ENCODE measurements around the gene BID.

BID gene

DNA sequence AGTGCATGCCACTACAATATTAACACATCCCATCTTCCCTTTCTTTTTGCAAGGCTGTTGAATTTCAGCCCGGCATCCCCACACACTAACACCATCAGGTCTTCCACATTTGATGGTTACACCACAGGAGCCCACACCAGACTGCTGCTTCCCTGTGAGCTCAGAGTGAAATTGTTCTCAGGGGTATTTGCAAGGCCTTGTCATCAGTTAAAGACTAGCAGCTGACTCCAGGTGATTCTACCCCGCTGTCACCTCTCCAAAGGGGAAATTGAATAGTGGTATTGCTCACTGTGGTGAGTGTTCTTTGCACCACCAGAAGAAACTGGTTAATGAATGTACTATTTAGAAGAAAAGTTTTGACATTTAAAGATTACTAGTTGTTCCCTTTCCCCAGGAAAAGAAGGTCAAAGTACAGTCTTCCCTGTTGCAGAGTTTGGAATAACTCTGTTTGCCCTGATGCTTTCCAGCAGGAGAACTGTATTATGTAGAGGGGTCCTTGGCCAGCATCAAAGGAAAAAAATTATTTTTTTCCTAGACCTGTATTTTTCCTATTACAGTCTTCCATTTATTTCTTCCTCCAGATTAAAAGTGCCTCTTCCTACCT lies 41.9 kb downstream of the BID start:
- no peak for DNase-seq

DNA sequence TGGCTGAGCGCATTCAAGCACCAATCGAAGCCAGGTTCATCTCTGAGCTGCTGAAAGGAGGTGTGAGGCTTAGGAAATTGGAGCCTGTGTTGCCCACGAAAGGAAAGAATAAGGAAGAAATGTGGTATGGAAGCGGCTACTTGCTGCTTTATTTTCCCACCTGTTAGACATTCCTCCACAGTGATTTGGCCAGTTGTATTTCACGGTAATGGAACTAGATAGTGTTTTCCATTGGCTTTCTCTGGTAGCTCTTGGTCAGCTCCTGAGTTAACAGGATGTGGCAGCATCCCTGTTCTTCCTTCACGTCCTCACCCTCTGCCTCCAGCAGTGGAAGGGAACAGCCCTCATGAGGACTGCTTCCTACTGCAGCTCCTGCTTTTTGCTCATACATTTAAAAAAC lies 44.7 kb downstream of the BID start:
- DNase-seq, result no peak

- DNase-seq, result no peak
Measured at GRCh38 chr22:17728786-17729185, 45.5 kb downstream of the BID start.

GRCh38 chr22:17726928-17727897 lies 47.1 kb downstream of the BID start:
- no peak for DNase-seq

DNA sequence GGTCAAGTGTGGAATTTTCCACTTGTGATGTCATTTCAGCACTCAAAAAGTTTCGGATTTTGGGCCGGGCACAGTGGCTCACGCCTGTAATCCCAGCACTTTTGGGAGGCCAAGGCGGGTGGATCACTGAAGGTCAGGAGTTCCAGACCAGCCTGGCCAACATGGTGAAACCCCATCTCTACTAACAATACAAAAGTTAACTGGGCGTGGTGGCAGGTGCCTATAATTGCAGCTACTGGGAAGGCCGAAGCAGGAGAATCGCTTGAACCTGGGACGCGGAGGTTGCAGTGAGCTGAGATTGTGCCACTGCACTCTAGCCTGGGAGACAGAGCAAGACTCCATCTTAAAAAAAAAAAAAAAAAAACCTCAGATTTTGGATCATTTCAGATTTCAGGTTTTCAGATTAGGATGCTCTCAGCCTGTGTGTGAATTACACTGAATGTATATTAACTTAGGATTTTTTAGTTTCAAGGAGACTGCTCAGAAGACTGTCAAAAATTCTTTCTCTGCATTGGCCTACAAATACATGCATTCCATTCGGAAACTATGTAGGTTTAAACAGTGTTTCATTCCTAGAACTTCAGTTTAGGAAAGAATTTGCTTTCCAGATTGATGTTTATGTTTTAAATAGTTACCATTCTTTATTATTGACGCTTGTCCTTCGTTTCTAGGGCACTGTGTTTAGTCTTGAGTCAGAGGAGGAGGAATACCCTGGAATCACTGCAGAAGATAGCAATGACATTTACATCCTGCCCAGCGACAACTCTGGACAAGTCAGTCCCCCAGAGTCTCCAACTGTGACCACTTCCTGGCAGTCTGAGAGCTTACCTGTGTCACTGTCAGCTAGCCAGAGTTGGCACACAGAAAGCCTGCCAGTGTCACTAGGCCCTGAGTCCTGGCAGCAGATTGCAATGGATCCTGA lies 48.0 kb downstream of the BID start:
- no peak for DNase-seq

GRCh38 chr22:17725500-17725796 lies 48.8 kb downstream of the BID start:
- no peak for DNase-seq

- no peak for DNase-seq
Measured at GRCh38 chr22:17724678-17725499, 49.4 kb downstream of the BID start.

GRCh38 chr22:17724241-17724640 lies 50.0 kb downstream of the BID start:
- no peak for DNase-seq

DNA sequence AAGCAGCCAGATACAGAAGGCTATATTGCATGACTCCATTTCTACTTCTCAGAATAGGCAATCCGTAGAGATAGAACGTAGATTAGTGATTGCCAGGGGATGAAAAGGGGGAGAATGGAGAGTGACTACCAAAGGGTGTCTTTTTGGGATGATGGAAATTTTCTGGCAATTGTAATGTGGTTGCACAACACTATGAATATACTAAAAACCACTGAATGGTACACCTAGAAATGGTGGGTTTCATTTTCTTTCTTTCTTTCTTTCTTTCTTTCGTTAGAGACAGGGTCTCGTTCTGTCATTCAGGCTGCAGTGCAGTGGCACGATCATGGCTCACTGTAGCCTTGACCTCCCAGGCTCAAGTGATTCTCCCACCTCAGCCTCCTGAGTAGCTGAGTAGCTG lies 54.4 kb downstream of the BID start:
- DNase-seq, result no peak

- DNase-seq, result no peak
Measured at GRCh38 chr22:17717708-17718107, 56.6 kb downstream of the BID start.

DNA sequence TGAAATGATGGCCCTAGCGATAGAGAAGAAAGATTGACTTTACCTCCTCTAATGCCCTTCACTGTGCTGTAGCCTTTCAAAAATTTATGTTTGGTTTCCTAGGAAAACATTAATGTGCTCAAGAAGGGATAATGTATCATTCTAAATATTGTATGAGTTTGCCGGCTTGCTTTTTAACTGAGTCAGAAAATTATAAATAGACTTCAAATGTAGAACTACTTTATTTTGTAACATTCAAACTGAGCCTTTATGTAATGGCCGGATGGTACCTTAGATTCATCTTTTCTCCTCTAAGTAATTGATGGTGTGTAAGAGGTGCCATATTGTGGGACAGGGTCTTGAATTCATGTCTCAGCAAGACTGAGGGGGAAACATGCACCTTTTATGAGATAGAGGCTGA lies 57.7 kb downstream of the BID start:
- no peak for DNase-seq

DNA sequence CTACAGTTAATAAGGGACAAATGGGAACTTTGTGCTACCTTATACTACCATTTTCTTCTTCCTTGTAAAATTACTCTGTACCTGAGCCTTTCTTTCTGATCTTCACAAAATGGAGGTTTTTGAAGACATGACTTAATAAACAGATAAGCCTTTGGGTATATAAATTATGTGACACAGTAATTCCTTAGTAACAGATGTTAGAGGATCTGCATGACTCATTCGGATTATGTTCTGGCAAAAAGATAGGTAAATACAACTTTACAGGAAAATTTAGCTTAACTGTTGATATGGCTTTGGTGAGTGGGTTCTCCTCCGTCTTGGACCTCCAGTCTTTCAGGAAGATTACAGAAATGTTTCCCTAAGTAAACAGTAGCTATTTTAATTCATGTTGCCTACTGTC lies 61.8 kb downstream of the BID start:
- DNase-seq, result no peak

- DNase-seq, result no peak
Measured at GRCh38 chr22:17710023-17710422, 64.2 kb downstream of the BID start.

DNA sequence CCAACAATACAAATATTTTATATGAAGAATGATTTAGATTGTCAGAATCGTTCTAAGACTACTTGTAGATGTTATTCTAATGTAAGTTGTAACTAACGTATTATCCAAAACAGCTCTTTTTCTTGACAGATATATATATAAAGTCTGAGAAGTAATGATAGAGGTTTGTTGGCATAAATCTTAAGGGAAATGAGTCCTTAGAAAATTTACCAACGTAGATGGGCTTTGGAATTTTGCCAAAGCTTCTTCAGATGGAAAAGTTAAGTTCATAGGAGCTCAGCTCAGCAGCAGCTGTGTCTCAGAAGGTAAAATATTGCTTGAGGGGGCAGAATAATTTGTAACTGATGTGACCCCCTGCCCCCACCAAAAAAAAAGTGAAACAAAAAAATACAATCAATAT lies 66.7 kb downstream of the BID start:
- DNase-seq, result no peak

DNA sequence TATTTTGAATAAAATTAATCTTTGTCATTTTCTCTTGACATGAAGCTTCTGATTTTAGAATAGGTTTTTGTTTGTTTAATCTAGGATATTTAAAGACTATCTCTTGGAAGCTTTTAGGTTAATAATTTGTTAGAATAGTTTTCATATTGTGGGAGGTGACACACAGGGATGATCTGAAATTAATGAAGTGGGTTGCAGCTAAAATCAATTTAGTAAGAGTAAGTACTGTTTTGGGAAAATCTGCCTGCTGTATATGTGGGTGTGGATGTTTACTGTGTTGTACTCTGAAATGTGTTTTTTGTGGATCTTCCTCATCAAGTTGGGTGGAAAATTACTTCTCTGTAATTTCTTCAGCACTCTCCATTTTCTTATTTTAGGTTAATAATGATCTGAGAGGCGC lies 67.3 kb downstream of the BID start:
- no peak for DNase-seq

GRCh38 chr22:17705951-17706900 lies 68.0 kb downstream of the BID start:
- DNase-seq, result peak; percentile 32 to 45

GRCh38 chr22:17705546-17705945 lies 68.7 kb downstream of the BID start:
- no peak for DNase-seq

GRCh38 chr22:17703811-17704210 lies 70.5 kb downstream of the BID start:
- no peak for DNase-seq

GRCh38 chr22:17700778-17701177 lies 73.5 kb downstream of the BID start:
- no peak for DNase-seq

DNA sequence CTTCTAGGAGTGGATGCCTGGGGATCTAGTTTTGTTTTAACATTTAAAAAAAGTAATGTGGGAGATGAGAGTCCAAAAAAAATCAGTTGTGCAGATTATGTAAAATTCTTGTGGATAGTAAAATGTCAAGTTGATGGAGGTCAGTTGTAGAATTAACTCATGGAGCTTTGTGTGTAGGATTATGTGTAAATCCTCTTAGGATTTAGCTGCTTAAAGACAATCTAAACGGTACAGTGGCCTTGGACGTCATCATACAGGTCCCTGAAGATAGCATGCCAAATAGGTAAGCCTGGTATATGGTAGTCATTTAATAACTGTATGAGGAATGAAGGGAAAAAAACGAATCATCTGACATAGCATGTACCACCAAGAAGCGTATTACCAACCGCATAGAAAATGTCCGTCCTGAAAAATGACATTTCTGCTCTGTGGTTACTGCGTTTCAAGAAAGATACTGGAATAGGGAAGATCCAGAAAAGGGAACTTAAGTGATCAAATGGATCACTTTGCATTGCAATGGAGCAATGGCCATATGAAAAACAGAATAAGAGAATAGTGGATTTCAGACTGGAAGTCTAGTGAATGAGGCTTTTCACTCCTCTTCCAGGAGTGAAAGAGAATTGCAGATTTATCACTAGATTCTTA lies 74.5 kb downstream of the BID start:
- DNase-seq, result no peak

- DNase-seq, result no peak
Measured at GRCh38 chr22:17698948-17699347, 75.3 kb downstream of the BID start.
